Effector memory CD8-positive, alpha-beta T cell (primary cell): Measurements from ENCODE around the gene ANKRD52.
"Not testable (repeated sequence)": the region's sequence is repeated elsewhere in the genome, so short reads cannot be mapped to it uniquely, and the experiment has no call there.

Experiments
- ATAC-seq: fragments of 150-1000 bp; cut with Tn5 transposase; replicated peaks from 2 replicates; pipeline ENCODE4 v1.10.0; 2021; ENCODE audit warnings: mild to moderate bottlenecking, moderate library complexity
- DNase-seq, 3 experiments: peaks; one replicate each; pipeline ENCODE4 v3.0.0; 2021
- H3K27ac Mint-ChIP-seq, 2 donors: one replicate each; pipeline ENCODE4 v1.8.0; 2022; ENCODE audit warnings: mild to moderate bottlenecking in 2 of 2, mixed read lengths in 2 of 2, moderate library complexity in 2 of 2
- H3K27me3 Mint-ChIP-seq, 2 donors: one replicate each; pipeline ENCODE4 v1.8.0; 2022; ENCODE audit warnings: mixed read lengths in 2 of 2
- H3K36me3 Mint-ChIP-seq: one replicate; pipeline ENCODE4 v1.8.0; 2022; ENCODE audit warnings: mild to moderate bottlenecking, moderate library complexity, mixed read lengths; ENCODE audit not compliant: insufficient read depth
- H3K4me1 Mint-ChIP-seq, 2 donors: one replicate each; pipeline ENCODE4 v1.8.0; 2022; ENCODE audit warnings: low read depth in 2 of 2, mixed read lengths in 2 of 2
- H3K4me3 Mint-ChIP-seq, 2 donors: one replicate each; pipeline ENCODE4 v1.8.0; 2022; ENCODE audit warnings: mild to moderate bottlenecking in 2 of 2, mixed read lengths in 2 of 2, moderate library complexity in 2 of 2
- H3K9me3 Mint-ChIP-seq, 2 donors: one replicate each; pipeline ENCODE4 v1.8.0; 2022; ENCODE audit warnings: mixed read lengths in 2 of 2

ANKRD52 gene

DNA sequence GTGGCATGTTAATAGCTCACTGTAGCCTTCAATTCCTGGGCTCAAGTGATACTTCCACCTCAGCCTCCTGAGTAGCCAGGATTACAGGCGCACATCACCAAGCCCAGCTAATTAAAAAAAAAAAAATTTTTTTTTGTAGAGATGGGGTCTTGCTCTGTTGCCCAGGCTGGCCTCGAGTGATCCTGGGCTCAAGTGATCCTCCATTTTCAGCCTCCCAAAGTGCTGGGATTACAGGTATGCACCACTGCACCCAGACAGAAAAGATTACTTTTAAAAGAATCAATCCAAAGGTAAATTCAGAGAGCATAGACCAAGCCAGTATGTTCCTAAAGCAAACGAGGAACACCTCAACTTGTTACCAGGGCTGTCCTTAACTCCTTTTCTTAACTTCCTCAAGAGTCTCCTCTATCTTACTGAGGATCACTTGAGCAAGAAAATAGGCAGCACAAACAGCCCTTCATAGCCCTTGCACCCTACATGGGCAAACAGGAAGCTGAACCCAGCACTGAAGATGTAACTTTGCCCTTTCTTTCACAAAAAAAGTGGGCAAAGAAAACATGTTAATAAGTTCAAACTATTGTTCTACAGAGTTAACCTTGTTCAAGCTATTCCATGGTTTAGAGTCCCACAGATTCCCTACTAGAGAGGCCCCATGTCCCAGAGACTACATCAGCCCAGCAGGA is 30.7 kb upstream of the ANKRD52 start:
- Mint-ChIP-seq H3K9me3 (no peaks in the 10 kb centered on the region), H3K4me1 (peaks cover 11 to 19% of the 10 kb centered on the region in 2 donors), H3K36me3 (peaks cover 77% of the 10 kb centered on the region), H3K4me3 (no peak overlapping the region), H3K27me3 (no peaks in the 10 kb centered on the region), H3K27ac (no peak overlapping the region)
- DNase-seq: no peak
- no peak for ATAC-seq

DNA sequence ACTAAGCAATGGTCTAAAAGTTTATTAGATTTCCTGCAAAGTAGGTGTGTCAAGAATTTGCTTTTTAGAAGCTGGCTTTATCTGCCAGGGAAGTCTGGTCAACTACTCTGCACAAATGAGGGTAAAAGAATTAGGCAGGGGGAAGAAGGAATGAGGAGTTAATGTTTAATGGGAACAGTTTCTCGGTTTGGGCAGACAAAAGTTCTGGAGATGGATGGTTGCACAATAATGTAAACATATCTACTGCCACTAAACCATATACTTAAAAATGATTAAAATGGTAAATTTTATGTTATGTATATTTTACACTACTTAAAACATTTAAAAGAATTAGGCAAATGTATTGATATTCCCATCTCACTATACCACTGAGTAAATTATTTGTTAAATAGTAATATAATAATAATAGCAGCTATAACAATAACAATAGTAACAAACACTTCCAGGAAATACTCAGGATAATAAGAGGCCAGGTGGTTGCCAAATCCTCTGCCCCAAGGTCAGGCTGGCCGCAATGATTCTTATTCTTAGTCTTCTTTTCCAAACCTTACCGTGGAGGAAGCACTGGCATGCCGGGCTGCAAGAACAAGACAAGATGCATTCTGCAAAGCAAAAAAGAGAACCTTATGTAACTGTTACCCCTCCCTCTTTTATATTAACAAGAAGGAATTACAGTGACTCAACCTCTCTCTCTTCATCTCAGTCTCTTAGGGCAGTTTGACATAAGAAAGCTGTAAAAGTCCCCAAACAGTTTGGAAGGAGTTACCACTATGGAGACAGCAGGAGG is 28.1 kb upstream of the ANKRD52 start:
- Mint-ChIP-seq H3K36me3 (peaks cover 81% of the 10 kb centered on the region), H3K27ac (peak overlapping the region in 1 of 2 donors; percentile 79), H3K27me3 (no peaks in the 10 kb centered on the region), H3K9me3 (no peaks in the 10 kb centered on the region), H3K4me3 (no peak overlapping the region), H3K4me1 (peaks cover 5 to 10% of the 10 kb centered on the region in 2 donors)
- ATAC-seq (no peak), DNase-seq (no peak)

DNA sequence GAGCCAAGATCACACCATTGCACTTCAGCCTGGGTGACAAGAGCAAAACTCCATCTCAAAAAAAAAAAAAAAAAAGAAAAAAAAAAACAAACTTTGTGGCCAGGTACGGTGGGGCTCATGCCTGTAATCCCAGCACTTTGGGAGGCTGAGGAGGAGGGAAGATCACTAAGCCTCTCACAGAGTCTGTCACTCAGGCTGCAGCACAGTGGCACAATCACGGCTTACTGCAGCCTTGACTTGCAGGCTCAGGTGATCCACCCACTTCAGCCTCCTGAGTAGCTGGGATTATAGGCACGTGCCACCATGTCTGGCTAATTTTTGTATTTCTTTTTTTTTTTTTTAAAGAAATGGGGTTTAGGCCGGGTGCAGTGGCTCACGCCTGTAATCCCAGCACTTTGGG is 26.1 kb upstream of the ANKRD52 start:
- not testable (repeated sequence) for ATAC-seq, H3K4me3 Mint-ChIP-seq, H3K9me3 Mint-ChIP-seq, H3K4me1 Mint-ChIP-seq, DNase-seq, H3K27me3 Mint-ChIP-seq
- H3K36me3 Mint-ChIP-seq: peaks cover 80% of the 10 kb centered on the region
- peak overlapping the region in 1 of 2 donors; percentile 82 for H3K27ac Mint-ChIP-seq

DNA sequence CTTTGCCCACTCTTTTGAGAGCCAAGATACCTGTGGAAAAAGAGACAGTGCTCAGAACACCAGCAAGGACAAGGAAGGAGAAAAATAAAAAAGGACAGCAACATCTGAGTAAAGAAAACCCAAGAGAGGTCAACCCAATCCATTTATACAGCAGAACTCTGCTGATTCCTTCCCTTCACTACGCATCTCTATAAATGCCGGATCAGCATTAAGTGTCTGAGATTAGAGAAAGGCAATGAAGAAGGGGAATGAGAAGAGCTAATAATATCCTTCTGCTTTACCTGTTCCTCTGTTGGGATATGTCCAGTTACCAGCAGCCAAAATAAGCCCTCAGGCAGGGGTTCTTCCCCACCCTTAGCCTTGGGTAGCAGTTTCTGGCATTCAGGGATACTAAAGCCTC is 24.4 kb upstream of the ANKRD52 start:
- no peaks in the 10 kb centered on the region for H3K27me3 Mint-ChIP-seq
- peak overlapping the region; percentile 50 to 82 for H3K27ac Mint-ChIP-seq
- peaks cover 83% of the 10 kb centered on the region for H3K36me3 Mint-ChIP-seq
- H3K9me3 Mint-ChIP-seq: no peaks in the 10 kb centered on the region
- H3K4me3 Mint-ChIP-seq: no peak overlapping the region
- peaks cover 0 to 8% of the 10 kb centered on the region in 2 donors for H3K4me1 Mint-ChIP-seq
- ATAC-seq (no peak), DNase-seq (no peak)

DNA sequence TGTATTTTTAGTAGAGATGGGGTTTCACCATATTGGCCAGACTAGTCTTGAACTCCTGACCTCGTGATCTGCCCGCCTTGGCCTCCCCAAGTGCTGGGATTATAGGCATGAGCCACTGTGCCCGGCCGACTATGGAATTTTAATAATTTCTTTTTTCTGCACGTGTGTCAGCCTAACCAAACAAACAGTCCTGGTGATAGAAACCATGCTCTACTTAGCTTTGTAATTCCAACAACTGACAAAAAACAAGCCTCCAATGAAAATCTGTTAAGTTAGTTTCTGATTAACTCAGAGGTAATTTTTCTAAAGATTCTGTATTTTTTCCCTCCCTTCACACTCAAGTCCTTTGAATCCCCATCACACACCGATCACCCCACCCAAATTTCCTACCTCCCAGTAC is 23.8 kb upstream of the ANKRD52 start:
- ATAC-seq: no peak
- Mint-ChIP-seq H3K9me3 (no peaks in the 10 kb centered on the region), H3K4me3 (no peak overlapping the region), H3K36me3 (peaks cover 84% of the 10 kb centered on the region), H3K27ac (peak overlapping the region in 1 of 2 donors; percentile 50), H3K27me3 (no peaks in the 10 kb centered on the region), H3K4me1 (peaks cover 0 to 8% of the 10 kb centered on the region in 2 donors)
- DNase-seq: no peak

DNA sequence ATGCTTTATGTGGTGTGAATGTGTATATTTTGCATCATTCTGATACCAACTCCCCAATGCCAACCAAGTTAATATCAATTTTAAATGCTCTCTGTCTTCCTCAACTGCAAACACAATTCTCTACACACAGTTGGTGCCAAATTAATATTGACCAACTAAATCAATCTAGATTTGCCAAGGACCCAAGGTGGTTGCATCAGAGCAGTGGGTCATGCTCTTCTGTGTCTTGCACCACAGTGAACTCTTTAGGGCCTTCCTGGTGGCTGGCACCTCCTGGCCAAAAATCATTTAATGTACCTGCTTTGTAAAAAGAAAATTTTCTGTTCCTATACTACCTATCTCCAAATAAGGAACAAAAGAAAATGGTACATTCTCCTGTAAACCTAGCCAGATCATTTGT is 22.7 kb upstream of the ANKRD52 start:
- peaks cover 0 to 1% of the 10 kb centered on the region in 2 donors for H3K4me1 Mint-ChIP-seq
- no peaks in the 10 kb centered on the region for H3K27me3 Mint-ChIP-seq
- DNase-seq (no peak), ATAC-seq (no peak)
- H3K27ac Mint-ChIP-seq: peak overlapping the region; percentile 19 to 50
- no peaks in the 10 kb centered on the region for H3K9me3 Mint-ChIP-seq
- H3K36me3 Mint-ChIP-seq: peaks cover 90% of the 10 kb centered on the region
- H3K4me3 Mint-ChIP-seq: no peak overlapping the region

DNA sequence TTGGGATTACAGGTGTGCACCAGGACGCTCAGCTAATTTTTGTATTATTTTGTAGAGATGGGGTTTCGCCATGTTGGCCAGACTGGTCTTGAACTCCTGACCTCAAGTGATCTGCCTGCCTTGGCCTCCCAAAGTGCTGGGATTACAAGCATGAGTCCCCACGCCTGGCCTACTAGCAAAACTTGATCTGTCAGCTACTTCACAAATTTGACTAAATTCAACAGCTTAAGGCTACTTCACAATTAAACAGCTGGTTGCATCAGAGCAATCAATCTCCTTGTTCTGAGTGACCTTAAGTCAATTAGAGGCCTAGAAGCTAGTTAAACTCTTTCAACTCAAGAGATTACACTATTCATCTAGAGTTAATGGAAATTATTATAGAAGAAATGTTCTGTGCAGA is 20.7 kb upstream of the ANKRD52 start:
- ATAC-seq (no peak), DNase-seq (no peak)
- Mint-ChIP-seq H3K36me3 (peaks cover 90% of the 10 kb centered on the region), H3K9me3 (no peaks in the 10 kb centered on the region), H3K27ac (no peak overlapping the region), H3K27me3 (no peaks in the 10 kb centered on the region), H3K4me1 (no peaks in the 10 kb centered on the region), H3K4me3 (no peak overlapping the region)

DNA sequence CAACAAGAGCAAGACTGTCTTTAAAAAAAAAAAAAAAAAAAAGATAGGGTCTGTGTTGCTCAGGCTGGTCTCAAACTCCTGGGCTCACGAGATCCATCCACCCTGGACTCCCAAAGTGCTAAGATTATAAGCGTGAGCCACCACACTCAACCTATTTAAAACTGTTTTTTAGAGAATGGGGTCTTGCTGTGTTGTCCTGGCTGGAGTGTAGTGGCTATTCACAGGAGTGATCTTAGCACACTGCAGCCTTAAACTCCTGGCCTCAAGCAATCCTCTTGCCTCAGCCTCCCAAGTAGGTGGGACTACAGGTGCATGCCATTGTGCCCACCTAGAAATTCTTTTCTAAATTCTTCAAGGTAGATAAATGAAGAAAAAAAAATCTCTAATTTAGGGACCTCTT is 16.1 kb upstream of the ANKRD52 start:
- Mint-ChIP-seq H3K27me3 (no peaks in the 10 kb centered on the region), H3K36me3 (peaks cover 84% of the 10 kb centered on the region), H3K9me3 (no peaks in the 10 kb centered on the region), H3K4me1 (no peaks in the 10 kb centered on the region), H3K4me3 (no peak overlapping the region), H3K27ac (no peak overlapping the region)
- DNase-seq: no peak
- ATAC-seq: no peak

DNA sequence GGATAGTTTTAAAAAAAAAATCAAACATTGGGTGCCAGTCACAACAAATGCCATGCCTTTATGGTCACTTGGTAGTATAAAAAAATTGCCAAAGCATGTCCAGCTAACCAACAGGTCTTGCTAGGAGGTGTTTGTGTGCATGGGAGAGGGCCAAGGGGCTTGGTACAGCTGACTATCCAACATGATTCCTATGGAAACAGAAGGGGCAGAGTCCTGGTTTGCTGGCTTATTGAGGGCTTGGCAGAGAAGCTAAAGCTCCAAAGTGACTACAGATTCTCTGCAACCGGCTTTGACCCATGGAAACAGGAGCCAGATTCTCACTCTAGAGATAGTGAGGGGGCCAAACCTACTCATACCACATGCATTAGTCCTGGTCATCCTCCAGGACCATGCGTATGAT is 14.3 kb upstream of the ANKRD52 start:
- Mint-ChIP-seq H3K27ac (peak overlapping the region in 1 of 2 donors; percentile 65), H3K36me3 (peaks cover 80% of the 10 kb centered on the region)
- H3K4me3 Mint-ChIP-seq, H3K4me1 Mint-ChIP-seq, DNase-seq, H3K9me3 Mint-ChIP-seq, ATAC-seq, H3K27me3 Mint-ChIP-seq: not testable (repeated sequence)

DNA sequence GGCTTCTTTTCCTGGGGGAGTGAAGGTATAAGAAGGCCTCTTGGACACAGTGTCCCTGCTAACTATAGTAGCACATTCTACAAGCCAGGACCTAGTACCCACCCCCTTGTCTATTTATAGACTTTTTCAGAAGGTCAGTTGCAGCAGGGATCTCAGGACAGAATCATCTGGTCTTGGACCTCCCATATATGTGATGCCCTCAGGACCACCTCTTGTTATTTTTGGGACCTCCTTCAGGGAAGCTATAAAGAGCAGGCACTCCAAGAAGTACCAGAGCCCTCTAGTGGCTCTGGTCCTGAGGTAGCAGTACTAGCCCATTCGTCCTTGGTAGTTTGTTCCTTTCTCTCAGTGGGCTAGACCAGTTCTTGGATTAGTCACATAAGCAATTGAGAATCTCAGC is 12.8 kb upstream of the ANKRD52 start:
- no peaks in the 10 kb centered on the region for H3K27me3 Mint-ChIP-seq
- peak overlapping the region in 1 of 2 donors; percentile 65 for H3K27ac Mint-ChIP-seq
- no peak for DNase-seq
- peaks cover 75% of the 10 kb centered on the region for H3K36me3 Mint-ChIP-seq
- no peak overlapping the region for H3K4me3 Mint-ChIP-seq
- peaks cover 15 to 16% of the 10 kb centered on the region in 2 donors for H3K4me1 Mint-ChIP-seq
- no peaks in the 10 kb centered on the region for H3K9me3 Mint-ChIP-seq
- no peak for ATAC-seq

DNA sequence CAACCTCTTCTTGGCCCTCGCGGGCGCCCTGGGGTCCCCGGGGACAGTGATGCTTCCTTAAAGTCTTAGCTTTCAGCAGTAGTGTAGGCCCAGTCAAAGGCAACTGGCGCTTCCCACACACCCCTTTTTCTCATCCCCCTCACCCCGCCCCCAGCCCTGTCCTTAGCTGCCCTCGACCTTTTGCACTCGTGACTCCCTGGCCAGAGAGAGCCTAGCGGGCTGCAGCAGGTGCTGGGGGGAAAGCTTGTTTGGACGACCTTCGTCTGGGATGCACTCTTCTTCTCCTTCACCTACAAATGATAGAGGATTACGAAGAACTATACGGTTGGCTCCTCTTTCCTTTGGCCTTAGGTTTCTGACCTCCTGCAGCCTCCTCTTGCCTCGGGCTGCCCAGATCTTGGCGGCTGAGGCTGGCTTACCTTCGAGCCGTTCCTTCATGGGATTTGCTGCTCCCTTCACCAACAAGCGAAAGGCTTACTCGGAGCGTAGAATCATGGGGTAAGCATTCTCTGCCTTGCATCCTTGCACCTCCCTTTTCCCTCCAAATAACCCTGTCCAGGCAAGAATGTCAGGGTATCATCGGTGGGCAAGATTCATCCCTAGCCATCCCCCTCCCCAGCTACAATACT is 9.4 kb upstream of the ANKRD52 start:
- Mint-ChIP-seq H3K27me3 (no peaks in the 10 kb centered on the region), H3K4me3 (peak overlapping the region; percentile 86 to 90), H3K4me1 (peaks cover 15 to 16% of the 10 kb centered on the region in 2 donors), H3K27ac (peak overlapping the region; percentile 93 to 96), H3K36me3 (peaks cover 40% of the 10 kb centered on the region), H3K9me3 (no peaks in the 10 kb centered on the region)
- ATAC-seq: no peak
- no peak for DNase-seq

DNA sequence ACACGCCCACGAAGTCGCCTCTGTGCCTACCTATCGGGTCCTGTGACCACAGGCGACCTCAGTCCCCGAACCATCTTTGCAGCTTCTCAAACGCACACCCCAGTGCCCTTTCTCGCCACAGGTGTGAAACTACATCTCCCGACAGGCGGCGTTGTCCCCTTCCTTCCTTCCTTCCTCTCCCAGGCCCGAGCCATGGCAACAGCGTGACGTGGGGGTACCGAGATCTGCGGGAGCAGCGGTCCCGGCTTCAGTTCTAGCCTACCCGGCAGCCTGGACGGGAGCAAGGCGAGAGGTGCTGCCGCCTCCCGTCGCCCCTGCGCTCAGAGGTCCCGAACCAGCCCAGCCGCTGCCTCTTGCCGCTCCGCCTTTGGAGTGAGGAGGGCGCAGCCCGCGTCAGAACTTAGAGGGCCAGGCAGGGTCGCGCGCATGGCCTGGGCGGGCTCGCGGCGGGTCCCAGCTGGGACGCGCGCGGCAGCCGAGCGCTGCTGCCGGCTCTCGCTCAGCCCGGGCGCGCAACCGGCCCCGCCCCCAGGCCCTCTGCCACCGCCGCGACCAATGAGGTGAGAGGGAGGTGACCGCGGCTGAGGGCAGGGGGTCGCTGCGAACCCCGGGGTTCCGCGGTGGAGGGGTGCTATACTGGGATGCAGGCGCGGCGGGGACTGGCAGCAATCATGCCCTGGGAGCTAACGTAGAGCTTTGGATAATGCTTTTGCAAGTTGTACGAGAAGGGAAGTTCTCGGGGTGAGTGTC is 8.7 kb upstream of the ANKRD52 start, which contains the start of gene COQ10A:
Gene COQ10A (plus strand): TSS at position 250 of the 750 bp plus-strand sequence. CDS start 177 bp downstream, at position 427.
- ATAC-seq: peak; percentile 85
- H3K4me1 Mint-ChIP-seq: peaks cover 15 to 16% of the 10 kb centered on the region in 2 donors
- H3K9me3 Mint-ChIP-seq: no peaks in the 10 kb centered on the region
- no peaks in the 10 kb centered on the region for H3K27me3 Mint-ChIP-seq
- peak within 1 kb of the TSS; percentile 86 to 90 for H3K4me3 Mint-ChIP-seq
- H3K27ac Mint-ChIP-seq: peak within 1 kb of the TSS; percentile 93 to 96
- peak; percentile 86 to 90 (median 89) for DNase-seq
- H3K36me3 Mint-ChIP-seq: peaks cover 33% of the 10 kb centered on the region

DNA sequence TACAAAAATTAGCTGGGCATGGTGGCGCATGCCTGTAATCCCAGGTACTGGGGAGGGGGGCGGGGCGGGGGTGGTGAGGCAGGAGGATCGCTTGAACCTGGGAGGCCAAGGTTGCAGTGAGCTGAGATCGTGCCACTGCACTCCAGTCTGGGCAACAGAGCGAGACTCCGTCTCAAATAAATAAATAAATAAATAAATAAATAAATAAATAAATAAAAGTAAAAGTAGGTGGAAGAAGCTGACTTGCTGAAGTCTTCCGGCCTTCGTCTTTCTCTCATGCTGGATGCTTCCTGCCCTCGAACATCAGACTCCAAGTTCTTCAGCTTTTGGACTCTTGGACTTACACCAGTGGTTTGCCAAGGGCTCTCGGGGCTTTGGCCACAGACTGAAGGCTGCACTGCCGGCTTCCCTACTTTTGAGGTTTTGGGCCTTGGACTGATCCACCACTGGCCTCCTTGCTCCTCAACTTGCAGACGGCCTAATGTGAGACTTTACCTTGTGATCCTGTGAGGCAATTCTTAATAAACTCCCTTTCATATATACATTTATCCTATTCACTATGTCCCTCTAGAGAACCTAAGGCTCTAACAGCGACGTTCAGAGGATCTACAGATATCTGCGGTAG is 8.0 kb upstream of the ANKRD52 start:
- DNase-seq, H3K27me3 Mint-ChIP-seq, H3K9me3 Mint-ChIP-seq, ATAC-seq: not testable (repeated sequence)
- H3K4me3 Mint-ChIP-seq: peak overlapping the region; percentile 86 to 90
- H3K36me3 Mint-ChIP-seq: peaks cover 30% of the 10 kb centered on the region
- H3K27ac Mint-ChIP-seq: peak overlapping the region; percentile 93 to 96
- H3K4me1 Mint-ChIP-seq: peaks cover 15 to 16% of the 10 kb centered on the region in 2 donors
